GM18526 (cell line): ENCODE measurements around the gene CTNNA3.

Experiments used
- POLR2A ChIP-seq: IDR thresholded peaks from 3 replicates; pipeline ENCODE4 v1.6.1; 2011; ENCODE audit not compliant: insufficient read length; ENCODE audit errors: extremely low read depth

The CTNNA3 gene

DNA sequence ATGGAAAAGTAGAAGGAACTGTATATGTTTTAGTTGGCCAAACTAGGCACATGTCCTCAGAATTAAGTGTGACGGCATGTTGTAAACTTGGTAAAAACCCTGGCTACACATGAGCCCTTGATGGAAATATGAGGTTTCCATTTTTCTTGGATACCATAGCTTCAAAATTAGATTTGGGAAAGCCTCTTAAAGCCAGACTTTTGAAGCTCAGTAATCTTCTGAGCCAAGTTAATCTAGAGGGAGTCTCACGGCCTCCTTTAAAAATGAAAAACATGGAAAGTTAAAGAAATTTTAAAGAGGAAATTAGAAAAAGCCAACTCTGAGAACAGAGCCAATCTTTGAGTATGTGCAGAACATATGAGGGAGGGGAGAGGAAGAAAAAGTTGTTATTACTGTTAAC, 376.0 kb downstream of the CTNNA3 start:
- TF ChIP-seq POLR2A, result no peak

DNA sequence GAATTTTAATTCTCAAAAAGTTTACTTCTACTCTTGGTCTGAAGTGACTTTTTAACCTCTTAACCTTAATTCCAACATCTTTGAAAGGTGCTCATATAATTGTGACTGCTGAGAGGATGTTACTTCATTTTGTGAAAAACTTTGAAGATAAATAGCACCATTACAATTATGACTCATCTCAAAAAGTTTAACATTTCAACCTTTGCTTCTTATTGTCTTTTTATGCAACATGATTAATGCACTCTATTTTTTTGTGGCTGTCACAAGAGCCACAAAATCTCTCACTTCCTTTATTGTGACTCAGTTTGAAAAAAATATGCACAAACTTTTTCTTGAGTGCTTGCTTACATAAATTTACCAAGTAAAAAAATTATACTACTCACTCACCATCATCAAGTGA, 387.1 kb downstream of the CTNNA3 start:
- TF ChIP-seq POLR2A, result no peak

DNA sequence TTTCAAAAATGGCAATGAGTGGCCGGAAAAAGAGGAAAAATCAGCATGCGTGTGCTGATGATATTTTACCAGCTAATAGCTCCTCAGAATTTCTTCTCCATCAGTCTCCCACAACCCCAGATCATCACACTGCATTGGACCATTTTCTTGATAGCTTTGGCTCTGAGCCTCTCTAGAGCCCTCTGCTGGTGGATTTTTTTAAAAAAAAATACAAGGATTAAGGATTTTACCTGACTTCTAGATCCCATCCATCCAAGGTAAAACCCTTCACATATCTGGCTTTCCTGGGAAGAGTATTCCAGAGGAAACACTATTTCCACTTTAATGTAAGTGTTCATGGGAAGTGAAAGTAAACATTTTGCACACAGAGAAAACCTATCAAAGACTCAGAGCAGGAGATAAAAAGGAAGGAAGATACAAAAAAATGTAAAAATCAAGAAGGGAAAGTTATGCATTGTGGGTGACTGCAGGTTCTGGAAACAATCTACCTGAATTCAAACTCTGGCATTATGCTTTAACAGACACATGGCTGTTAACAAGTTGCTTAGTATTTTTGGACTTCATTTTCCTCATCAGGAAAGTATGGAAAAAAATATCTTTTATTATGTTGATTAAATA, 389.3 kb downstream of the CTNNA3 start:
- no peak for TF ChIP-seq POLR2A

DNA sequence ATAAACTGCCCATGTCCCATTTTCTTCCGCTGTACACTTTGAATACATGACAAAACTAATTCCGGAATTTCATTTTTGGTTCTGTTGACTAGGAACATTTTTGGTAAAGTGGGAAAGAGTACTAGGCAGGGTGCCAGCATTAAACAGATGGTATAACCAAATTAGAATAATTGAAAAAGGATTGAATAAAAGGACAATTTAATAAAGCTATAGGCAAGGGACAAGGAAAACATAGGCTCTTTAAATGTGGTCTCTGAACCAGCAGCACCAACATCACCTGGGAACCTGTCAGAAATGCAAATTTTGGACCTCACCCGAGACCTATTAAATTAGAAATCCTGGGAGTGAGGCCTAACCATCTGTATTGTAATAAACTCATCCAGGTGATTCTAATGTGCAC, 393.3 kb downstream of the CTNNA3 start:
- TF ChIP-seq POLR2A, result no peak

DNA sequence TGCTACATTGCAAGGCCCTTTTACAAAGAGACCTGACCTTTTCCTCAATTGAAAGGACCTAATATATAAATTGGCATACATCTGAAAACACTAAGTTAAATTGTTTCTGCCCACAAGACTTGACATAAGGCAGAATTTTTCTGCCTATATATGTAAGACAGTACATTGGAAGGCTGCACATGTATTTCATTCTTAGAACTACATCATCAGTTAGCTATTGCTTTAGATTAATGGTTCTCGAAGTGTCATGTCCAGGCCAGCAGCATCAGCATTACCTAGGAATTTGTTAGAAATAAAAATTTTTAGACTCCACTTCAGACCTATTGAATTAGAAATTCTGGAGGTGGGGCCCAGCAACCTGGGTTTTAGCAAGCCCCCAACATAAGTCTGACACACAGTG, 396.2 kb downstream of the CTNNA3 start:
- no peak for TF ChIP-seq POLR2A

DNA sequence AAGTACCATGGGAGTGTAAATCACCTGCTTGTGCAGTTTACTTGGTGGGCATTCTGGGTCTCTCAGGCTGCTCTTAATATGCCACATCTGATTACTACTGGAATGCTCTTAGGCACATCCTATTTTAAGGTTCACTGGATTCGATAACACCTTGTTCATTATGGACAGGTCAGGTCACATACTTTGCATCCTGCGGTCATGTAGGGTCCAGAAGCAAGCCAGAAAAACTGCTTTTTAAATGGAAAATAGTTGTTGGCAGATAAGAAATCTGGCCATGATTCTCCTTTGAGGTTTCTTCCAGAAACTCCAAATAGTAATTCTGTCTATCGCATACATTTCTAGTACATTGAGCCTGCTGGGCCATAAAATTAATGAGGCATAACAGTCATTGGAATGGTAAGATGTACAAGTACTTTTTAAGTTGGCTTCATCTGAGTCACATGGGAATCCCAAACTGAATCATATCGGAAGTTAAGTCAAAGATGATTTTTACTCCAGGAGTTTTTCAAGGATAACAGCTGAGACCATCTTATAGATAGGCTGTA, 398.3 kb downstream of the CTNNA3 start:
- TF ChIP-seq POLR2A, result no peak

DNA sequence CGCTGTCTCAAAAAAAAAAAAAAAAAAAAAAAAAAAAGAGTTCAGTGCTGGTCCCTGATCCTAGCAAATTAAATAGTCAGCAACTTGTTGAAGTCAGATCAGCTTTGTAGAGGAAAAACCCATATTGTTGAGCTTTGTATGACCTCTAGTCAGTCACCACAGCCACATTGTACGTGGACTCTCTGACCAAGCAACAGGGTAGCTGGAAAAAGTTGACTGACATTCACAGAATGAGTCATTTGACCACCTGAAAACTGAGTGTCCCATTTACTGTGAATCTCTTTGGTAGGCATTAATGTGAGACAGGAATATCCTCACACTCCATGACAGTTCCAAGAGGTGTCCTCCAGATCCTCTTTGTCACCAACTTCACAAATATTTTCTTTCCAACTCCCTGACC, 399.1 kb downstream of the CTNNA3 start:
- no peak for TF ChIP-seq POLR2A

DNA sequence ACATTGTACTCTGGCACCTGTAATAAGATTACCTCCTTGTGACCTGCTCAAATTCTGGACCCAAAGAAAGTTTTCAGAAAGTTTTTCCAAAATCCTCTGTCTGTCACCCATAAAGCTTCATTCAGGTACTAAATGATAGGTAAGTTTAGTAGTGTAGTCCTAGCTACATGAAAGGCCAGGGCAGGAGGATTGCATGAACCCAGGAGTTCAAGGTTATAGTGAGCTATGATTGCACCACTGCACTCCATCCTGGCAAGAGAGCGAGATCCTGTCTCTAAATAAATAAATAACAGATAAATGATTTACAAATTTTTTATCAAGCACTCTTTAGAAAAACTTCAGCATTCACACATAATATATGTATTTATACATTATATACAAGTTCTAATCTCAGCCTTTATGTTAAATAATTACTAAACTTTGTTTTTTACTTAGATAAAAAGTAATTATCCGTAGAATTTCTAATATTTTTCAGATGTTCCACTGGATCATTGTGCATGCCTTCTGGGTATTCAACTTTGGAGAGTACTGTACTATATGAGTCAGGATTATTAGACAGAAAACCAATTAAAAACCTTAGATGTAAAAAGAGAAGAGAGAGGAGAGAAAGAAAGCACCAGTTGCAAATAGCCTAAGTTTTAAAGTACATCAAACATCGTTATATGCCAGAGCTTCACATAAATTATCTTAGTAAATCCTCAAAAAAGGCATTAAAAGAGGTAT, 407.1 kb downstream of the CTNNA3 start:
- no peak for TF ChIP-seq POLR2A

DNA sequence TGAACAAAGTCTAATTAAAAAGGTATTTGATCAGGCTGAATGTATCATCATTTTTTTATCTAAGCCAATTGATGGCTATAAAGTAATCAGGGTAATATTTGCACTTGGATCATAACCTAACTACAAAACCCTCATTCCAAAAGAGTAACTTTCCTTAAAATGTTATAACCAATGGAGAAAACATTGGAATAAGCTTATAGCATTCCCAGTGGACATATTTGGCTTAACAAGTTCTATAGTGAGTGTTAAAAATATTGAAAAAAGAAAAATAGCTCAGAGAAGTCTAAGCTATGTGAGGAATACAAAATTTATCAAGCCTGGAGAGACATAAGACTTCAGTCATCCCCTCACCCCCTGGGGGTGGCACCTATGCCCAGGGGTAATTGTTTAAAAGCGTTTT, 411.4 kb downstream of the CTNNA3 start:
- no peak for TF ChIP-seq POLR2A

DNA sequence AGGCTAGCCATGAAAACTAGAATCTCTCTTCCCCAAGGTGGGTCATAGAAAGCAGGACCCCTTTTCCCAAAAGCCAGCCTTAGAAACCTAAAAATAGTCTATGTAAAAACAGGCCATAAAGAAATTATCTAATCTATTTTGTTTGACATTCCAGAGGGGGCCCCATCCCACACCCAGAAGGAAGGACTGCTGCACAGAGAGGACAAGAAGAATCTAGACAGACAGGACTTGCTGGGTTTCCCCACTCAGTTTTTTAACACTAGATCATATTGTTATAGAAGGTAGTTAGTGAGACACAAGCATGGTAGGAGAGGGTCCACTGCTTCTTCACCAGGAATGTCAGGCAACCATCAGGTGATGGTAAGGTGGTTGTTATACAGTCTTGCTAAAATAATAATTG, 413.1 kb downstream of the CTNNA3 start:
- TF ChIP-seq POLR2A, result no peak

DNA sequence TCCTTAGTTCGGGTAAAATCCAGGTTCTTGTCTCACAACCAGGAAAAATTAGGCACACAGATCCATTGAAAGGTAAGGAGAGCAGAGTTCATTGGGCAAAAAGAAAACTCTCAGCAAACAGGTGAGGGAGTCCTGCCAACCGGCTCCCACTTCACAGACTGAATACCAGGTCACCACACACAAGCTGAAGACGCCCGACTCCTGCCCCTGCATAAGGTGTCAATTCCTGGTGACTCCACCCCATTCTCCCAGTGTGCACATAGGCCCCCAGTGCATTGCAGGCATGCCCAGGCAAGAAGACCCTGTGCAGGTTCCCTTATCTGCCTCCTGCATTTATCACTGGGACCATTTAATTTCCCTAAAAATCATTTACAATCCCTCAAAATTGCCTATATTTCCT, 415.6 kb downstream of the CTNNA3 start:
- TF ChIP-seq POLR2A, result no peak

DNA sequence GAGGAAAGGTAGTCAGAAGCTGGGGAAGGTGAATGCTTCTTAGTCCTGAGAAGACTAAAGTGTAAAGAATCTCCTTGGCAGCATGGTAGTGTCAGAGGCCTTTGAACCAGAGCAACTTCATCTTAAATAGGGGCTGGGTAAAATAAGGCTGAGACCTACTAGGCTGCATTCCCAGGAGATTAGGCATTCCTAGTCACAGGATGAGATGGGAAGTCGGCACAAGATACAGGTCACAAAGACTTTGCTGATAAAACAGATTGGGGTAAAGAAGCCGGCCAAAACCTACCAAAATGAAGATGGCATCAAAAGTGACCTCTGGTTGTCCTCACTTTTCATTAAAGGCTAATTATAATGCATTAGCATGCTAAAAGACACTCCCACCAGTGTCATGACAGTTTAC, 418.6 kb downstream of the CTNNA3 start:
- TF ChIP-seq POLR2A, result no peak

DNA sequence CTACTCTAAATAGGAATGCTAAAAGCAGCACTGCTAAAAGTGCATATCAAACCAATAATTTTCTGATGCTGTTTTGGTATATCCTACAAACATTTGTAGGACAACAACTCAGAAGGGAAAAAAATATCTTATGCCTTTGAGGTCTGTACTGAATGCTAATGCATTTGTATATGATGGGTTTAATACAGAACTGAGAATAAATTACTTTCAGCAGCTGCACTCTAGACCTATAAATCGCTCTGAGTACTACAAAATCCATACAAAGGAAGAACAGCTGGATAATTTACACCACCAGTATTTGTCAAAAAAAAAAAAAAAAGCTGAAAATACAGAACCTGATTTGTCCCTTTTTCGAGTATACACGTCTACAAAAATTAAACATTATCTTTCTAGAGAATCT, 426.2 kb downstream of the CTNNA3 start:
- no peak for TF ChIP-seq POLR2A

DNA sequence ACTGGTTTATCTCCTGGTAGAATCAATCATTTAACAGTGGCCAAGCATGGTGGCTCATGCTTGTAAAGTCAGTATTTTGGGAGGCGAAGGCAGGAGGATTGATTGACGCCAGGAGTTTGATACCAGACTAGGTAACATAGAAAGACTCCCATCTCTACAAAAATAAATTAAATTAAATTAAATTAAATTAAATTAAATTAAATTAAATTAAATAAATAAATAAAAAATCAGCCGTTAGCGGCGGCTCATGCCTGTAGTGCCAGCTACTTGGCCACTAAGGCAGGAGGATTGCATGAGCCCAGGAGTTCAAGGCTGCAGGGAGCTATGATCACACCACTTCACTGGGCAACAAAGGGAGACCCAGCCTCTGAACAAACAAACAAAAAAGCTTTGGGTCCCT, 427.8 kb downstream of the CTNNA3 start:
- TF ChIP-seq POLR2A, result no peak

DNA sequence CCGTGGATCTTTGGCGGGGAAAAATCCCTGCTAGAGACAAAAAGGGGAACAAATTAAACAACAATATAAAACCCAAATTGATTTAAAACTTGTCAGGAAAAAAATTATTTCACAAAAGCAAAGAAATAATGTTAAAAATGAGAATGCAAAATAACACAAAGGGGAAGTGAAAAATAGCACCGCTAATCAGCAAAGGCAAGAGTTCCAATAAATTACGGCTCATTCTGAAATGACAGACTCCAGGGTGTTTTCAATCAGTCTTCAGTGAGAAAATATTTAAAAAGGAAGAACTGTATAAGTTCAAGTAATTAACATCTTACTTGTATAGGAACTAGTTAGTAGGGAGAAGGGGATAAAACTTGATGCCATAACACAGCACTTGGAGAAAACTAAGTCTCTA, 433.3 kb downstream of the CTNNA3 start:
- no peak for TF ChIP-seq POLR2A

DNA sequence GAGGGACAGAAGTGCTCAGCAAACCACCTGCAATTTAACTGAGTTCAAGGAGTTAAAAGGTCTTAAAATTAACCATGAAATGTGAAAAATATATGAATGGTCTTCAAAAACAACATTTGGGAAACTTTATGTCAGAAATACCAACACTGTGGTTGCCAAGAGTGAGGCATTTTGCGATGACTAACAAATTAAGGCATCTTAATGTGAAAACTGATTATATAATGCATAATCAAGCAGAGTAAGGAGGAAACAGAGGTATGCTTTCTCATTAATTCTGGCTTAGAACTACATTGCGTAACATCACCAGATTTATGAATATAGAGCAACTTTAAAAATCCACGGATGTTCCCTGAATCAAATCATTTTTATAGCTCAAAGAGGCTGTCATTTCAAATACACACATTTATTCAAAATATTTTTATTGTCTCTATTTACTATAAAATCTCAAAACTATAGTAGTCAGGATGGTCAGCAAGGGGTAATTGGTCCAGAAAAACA, 434.6 kb downstream of the CTNNA3 start:
- TF ChIP-seq POLR2A, result no peak
